AG20443 (cell line): ENCODE measurements around the gene ATAT1.
A peak's percentile ranks its signal among the peaks of the same experiment; 100 is the strongest.

Source experiments
- DNase-seq: peaks from one replicate; pipeline ENCODE4 v3.0.0; 2012; ENCODE audit warnings: low spot score, mixed read lengths

ATAT1 gene

GRCh38 chr6:30684386-30685156 lies 57.9 kb downstream of the ATAT1 start:
- peak; percentile 32 for DNase-seq

GRCh38 chr6:30685157-30686008 lies 58.7 kb downstream of the ATAT1 start:
- DNase-seq: no peak

GRCh38 chr6:30686009-30686907 lies 59.6 kb downstream of the ATAT1 start, which contains the start of gene PPP1R18:
PPP1R18 (minus strand) TSS chr6:30686645; CDS start chr6:30686018, 627 bp downstream.
- peak; percentile 80 for DNase-seq

GRCh38 chr6:30686908-30687658 lies 60.4 kb downstream of the ATAT1 start:
- DNase-seq: peak; percentile 92

- peak; percentile 52 for DNase-seq
Measured at GRCh38 chr6:30687659-30688431, 61.2 kb downstream of the ATAT1 start.

- no peak for DNase-seq
Measured at GRCh38 chr6:30688569-30688968, 61.9 kb downstream of the ATAT1 start.

- no peak for DNase-seq
Measured at GRCh38 chr6:30689022-30689865, 62.6 kb downstream of the ATAT1 start.

GRCh38 chr6:30689985-30690384 lies 63.3 kb downstream of the ATAT1 start:
- DNase-seq: no peak

- DNase-seq: peak; percentile 94
Measured at GRCh38 chr6:30690403-30691207, 63.9 kb downstream of the ATAT1 start, which contains the start of gene NRM. NRM (minus strand) TSS chr6:30690984; CDS start chr6:30690974, 10 bp downstream.

GRCh38 chr6:30691208-30691847 lies 64.7 kb downstream of the ATAT1 start:
- DNase-seq: no peak
